DMS114 treated with DMSO at 0.1 percent for 48 hours (cell line): ENCODE results near the gene KCNQ2.
"Not testable (repeated sequence)": the region's sequence is repeated elsewhere in the genome, so short reads cannot be mapped to it uniquely, and the experiment has no call there.

Experiments used
- DNase-seq: peaks from one replicate; lab custom pipeline; 2025; ENCODE audit not compliant: unreplicated experiment; lab: John Stamatoyannopoulos, UW

Gene KCNQ2

DNA sequence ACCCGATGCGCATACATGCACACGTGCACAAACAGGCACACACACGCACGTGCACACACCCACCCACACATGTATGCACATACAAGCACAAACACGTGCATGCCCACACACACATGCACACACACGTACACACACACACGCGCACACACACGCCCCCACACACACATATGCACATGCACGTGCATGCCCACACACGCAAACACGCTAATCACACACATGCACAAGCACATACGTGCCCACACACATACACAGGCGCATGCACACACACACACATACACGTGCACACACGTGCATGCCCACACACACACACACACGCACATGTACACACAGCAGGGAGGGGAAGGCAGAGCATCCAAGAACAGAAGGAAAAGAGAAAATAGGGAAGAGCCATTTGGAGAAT, 84.5 kb downstream of the KCNQ2 start:
- DNase-seq = no peak

- no peak for DNase-seq
Observed at GRCh38 chr20:63387393-63387792, 85.1 kb downstream of the KCNQ2 start.

GRCh38 chr20:63386491-63386890, 86.0 kb downstream of the KCNQ2 start:
- DNase-seq = no peak

GRCh38 chr20:63385819-63386218, 86.6 kb downstream of the KCNQ2 start:
- no peak for DNase-seq

- no peak for DNase-seq
Observed at GRCh38 chr20:63384336-63384735, 88.1 kb downstream of the KCNQ2 start.

GRCh38 chr20:63383556-63383955, 88.9 kb downstream of the KCNQ2 start:
- DNase-seq = no peak

- no peak for DNase-seq
Observed at GRCh38 chr20:63382551-63383300, 89.7 kb downstream of the KCNQ2 start.

GRCh38 chr20:63381781-63382431, 90.5 kb downstream of the KCNQ2 start:
- no peak for DNase-seq

DNA sequence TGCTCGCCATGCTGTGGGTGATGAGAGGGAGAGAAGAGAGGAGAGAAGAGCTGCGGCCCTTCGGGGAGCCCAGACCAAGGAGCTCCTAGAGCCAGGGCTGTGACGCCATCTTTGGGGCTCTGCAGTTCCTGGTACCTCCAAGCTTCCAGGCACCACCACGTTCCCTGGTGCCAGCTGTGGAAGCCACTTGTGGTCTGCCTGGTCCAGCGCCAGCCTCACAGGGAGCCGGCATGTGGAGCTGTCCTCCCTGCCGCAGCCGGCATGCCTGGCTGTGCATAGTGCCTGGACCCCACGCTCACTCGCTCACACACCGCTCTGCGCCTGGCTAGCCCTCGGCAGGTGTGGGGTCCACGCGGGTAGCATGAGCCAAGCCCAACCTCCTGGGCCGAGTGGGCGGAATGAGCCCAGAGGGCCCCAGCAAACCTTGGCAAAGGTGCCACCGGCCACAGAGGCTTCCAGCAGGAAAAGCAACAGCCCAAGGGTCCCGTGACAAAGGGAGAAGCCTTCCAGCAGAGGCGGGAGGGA, 92.0 kb downstream of the KCNQ2 start:
- no peak for DNase-seq

DNA sequence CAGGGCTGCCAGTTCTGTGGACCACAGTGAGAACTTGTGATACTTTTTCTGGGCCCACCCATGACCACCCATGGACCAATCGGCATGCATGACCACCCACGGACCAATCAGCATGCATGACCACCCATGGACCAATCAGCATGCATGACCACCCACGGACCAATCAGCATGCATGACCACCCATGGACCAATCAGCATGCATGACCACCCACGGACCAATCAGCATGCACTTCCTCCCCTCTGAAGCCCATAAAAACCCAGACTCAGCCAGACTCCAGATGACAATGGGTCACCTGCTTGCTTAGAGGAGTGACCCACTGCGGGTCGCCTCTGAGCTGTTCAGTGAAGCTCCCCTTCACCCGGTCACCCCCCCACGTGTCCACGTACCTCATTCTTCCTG, 92.6 kb downstream of the KCNQ2 start:
- DNase-seq = not testable (repeated sequence)

GRCh38 chr20:63379296-63379695, 93.2 kb downstream of the KCNQ2 start:
- no peak for DNase-seq

DNA sequence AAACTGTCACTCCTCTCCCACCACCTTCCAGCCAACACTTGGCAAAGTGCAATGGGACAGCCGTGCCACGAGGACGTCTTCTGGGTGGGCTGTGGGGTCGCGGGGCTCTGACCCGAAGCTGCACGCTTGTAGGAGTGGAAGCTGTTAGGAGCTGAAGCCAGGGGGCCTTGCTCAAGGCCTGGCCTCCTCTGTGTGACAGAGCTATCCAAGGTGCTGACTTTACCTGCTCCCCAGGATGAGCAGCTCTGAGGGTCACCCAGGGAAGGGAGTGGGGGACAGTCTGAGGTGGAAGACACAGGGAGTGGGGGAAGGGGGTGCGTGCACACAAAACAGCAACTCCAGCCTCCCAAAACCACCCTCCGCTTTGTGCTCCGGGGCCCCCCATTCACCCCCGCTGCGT, 93.8 kb downstream of the KCNQ2 start:
- no peak for DNase-seq

DNA sequence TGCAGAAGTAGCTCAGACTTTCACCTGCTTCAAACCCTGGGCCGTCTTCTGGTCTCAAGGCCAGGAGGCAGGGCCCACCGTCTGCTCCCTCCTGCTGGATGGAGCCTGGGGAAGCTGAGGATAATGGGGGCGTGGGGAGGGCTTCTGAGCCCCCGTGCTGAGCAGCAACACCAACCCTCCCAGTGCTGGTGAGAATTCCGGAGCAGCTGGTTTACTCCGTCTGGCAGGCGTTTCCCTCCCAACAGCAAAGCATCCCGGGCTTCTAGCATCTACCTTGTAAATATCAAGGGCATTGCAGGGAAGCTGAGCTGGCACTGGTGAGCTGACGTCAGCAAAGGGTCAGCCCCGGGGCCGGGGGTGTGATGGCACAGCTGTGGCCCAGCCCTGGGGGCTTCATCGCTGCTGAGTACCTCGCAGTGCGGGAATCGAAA, 94.5 kb downstream of the KCNQ2 start:
- DNase-seq = no peak

DNA sequence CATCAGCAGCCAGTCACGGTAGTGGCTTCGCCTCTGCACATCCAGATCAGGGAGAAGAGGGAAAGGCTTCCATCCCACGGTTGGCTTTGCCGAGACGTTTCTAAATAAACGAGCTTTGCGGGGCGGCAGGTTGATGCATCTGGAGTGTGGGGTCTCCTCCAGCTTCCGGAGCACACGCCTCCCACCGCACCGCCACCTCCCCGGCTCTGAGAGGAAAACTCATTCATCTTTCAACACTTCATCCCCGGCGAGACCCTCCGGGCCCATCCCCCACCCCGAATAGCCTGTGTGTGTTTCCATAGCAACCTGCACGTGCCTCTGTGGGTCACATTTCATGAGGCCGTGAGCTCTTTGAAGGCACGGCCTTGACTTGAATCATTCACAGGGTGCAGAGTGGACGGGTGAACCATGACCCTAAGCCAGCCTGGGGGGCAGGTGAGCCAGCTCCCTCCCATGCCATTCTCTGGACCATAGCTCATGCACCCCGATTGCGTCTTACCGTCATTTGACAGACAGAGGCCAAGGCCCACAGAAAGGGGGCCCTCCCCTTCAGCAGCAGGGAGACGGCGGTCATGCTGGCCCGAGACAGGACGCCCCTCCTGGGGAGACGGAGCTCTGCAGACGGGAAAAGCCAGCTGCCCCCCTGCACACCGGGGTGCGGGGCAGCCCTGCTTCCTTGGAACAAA, 95.1 kb downstream of the KCNQ2 start:
- no peak for DNase-seq

DNA sequence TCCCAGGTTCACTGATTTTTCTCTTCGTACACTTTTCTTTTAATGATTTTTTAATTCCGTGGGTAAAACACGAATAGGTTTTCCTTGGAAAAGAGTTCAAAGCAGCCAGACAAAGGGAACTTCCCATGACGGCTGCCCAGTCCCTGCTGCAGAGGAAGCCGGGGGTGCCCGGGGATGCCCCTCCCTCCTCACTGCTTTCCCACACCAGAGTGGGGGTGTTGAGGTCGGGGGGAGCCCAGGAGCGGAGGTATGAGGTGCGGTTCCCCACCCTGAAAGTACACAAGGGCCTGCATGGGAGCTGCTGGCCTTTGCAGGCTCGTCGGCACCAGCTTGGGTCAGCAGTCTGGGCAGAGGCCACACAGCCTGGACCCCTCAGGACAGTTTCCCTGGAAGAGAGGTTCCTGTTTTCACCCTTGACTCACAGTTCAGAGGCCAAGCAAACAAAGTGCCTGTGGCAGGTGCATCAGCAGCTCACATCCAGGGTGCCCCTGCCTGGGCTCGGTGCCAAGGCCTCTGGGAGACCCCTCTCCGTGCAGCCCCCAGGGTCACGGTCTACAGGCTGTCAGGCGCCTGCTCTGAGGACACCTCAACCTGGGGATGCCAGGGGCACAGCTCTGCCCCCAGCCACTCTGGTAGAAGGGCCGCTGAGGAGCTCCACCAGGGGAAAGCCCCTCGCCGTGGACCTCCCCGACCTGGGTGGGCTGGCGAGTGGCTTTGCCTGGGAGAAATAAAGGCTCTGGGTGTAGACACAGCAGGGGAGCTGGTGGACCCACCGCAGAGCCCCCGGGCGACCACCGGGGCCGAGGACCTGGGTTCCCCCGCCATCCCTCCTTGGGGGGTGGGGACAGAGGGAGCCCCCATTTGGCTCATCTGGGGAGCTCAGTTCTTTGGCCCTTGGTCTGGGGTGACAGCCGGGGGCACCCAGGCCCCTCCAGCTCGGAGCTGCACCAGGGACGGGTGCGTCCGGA, 95.9 kb downstream of the KCNQ2 start:
- no peak for DNase-seq

DNA sequence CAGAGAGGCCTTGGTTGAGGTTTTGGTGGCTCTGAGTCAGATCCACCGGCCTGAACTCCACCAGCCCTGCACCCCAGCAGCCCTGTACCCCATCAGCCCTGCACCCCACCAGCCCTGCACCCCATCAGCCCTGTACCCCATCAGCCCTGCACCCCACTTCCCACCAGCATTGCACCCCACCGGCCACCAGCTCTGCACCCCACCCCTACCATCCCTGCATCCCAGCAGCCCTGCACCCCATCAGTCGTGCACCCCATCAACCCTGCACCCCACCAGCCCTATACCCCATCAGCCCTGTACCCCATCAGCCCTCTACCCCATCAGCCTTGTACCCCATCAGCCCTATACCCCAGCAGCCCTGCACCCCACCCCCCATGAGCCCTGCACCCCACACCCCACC, 97.0 kb downstream of the KCNQ2 start:
- DNase-seq = no peak

DNA sequence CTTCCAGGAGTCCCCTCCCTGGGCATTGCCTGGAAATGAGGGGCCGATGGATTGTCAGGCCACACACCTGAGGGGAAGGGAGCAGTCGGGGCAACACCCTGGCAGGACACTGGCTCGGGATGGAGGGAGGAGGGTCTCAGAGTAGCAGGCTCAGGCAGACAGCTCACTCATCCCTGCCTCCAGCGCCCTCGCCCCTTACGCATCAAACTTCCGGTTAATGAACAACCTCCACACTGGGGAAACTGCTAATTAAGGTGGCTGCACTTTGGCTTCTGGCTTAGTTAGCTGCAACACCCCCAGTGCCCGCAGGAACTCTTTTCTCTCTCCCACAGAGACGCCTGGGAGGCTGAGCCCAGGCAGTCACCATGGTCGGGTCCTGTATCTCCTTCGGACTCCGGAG, 98.0 kb downstream of the KCNQ2 start:
- no peak for DNase-seq

DNA sequence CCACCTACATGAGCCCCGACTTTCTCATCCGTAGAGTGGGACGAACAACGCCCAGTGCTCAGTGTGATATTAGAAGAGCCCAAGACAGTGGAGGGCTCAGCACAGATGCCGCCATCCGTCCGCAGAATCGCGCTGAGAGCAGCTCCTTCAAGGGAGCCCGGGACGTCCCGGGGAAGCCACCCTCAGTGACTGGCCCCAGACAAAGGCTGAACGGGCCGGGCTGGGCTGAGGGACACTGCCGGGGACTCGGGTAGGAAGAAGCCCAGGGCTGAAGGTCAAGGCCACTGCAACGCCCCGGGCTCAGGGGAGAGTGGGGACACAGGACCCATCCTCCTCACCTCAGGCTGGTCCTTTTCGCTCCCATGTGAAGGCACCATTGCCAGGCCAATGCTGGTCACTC, 98.5 kb downstream of the KCNQ2 start:
- DNase-seq = no peak

GRCh38 chr20:63372971-63373885, 99.2 kb downstream of the KCNQ2 start:
- DNase-seq = no peak
